ENCODE data around the gene IPO4. TPM values are rescaled to one million over a fixed set of nuclear protein-coding genes. Genes with fewer than 3 reads are reported as not detected.
A peak's percentile ranks its signal among the peaks of the same experiment; 100 is the strongest.

Gene IPO4
- total and polyA plus RNA-seq, 2 of the 13 experiments (the other 11 are each of a cell fraction or from before 2014, with no cell fraction given), result 39.0 to 179 TPM

DNA sequence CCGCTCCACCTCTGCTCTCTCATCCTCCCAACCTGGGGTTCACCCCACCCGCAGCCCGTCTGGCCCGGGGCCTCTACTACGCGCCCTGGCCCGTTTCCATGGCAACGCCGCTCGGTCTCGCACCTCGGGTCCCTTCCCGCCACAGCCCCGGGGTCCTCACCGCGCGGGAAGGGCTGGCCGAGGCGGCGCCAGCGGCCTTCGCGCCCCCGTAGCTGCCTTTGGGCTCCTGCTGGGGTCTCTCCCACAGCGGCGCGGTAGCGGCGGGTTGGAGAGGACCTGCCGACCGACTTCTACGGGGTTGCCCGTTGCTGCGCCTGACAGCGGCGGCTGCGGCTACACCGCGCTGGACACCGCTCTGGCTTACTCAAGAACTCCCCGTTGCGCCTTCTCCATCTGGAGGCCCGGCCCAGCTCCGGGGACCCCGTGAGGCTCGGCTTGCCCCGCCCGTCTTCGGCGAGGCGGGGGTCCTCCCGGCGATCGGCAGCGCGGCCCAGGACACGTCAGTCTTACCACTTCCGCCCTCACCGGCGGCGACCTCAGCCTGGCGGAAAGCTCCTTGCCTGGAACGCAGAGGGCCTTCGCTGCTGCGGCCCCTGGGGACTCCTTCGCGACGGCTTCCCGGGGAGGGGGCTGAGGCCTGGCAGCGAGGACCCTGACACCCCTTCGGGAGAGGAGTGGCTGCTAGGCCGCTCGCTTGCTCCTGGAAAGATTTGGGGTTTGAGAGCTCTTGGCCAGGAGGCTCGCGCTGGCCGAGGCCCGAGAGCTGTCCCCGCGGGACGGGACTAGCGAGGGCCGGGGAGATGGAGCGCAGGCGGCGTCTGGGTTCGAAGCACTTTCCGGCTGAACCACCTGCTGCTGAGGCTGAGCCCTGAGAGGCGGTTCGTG, 6.8 kb upstream of the IPO4 start, which contains the start of gene TM9SF1 (continued):
- TF ChIP-seq ESRRA (CRISPR knock-in tag; IDR thresholded peaks at IDR 0.05; ENCODE audit: low read depth), result peak; percentile 95
- TF ChIP-seq JDP2 (CRISPR knock-in tag; IDR thresholded peaks at IDR 0.05; ENCODE audit: borderline replicate concordance), result no peak
- TF ChIP-seq FOXO4 (CRISPR knock-in tag; conservative IDR thresholded peaks at IDR 0.05), result no peak; the same call in 1 of the 2 replicates
- TF ChIP-seq KDM3A (CRISPR knock-in tag; IDR thresholded peaks at IDR 0.05; ENCODE audit: low read depth), result peak; percentile 97
- TF ChIP-seq ZNF672 (CRISPR knock-in tag; IDR thresholded peaks at IDR 0.05), result no peak
- TF ChIP-seq, protein P1, sequence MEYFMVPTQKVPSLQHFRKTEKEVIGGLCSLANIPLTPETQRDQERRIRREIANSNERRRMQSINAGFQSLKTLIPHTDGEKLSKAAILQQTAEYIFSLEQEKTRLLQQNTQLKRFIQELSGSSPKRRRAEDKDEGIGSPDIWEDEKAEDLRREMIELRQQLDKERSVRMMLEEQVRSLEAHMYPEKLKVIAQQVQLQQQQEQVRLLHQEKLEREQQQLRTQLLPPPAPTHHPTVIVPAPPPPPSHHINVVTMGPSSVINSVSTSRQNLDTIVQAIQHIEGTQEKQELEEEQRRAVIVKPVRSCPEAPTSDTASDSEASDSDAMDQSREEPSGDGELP (IDR thresholded peaks at IDR 0.05; ENCODE audit: borderline replicate concordance, low read depth), result peak; percentile 66; the same call in 1 of the 2 replicates
- TF ChIP-seq PAX8 (CRISPR knock-in tag; IDR thresholded peaks at IDR 0.05; ENCODE audit: borderline replicate concordance), result peak; percentile 99
- no peak for TF ChIP-seq CENPX (CRISPR knock-in tag; IDR thresholded peaks at IDR 0.05)
- peak; percentile 67; the same call in 1 of the 2 replicates for TF ChIP-seq TFE3 (CRISPR knock-in tag; IDR thresholded peaks at IDR 0.05)
- 0 out of 2 replicates have a peak, but pooled peaks have one; percentile 42 for TF ChIP-seq RFX5 (IDR thresholded peaks at IDR 0.05; ENCODE audit: low read depth, low read length)
- TF ChIP-seq ARNT2 (CRISPR knock-in tag; IDR thresholded peaks at IDR 0.05; ENCODE audit: low read depth), result peak; percentile 99
- TF ChIP-seq, protein P2, sequence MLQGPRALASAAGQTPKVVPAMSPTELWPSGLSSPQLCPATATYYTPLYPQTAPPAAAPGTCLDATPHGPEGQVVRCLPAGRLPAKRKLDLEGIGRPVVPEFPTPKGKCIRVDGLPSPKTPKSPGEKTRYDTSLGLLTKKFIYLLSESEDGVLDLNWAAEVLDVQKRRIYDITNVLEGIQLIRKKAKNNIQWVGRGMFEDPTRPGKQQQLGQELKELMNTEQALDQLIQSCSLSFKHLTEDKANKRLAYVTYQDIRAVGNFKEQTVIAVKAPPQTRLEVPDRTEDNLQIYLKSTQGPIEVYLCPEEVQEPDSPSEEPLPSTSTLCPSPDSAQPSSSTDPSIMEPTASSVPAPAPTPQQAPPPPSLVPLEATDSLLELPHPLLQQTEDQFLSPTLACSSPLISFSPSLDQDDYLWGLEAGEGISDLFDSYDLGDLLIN (CRISPR knock-in tag; IDR thresholded peaks at IDR 0.05; ENCODE audit: borderline replicate concordance), result peak; percentile 82; the same call in 1 of the 2 replicates
- peak; percentile 99 for TF ChIP-seq ZFP41 (CRISPR knock-in tag; IDR thresholded peaks at IDR 0.05; ENCODE audit: borderline replicate concordance)
- TF ChIP-seq CEBPG (CRISPR knock-in tag; IDR thresholded peaks at IDR 0.05), result no peak
- peak; percentile 96 for TF ChIP-seq ISX (CRISPR knock-in tag; conservative IDR thresholded peaks at IDR 0.05)
- peak; percentile 96 for TF ChIP-seq RFX3 (CRISPR knock-in tag; IDR thresholded peaks at IDR 0.05)
- TF ChIP-seq HDAC1 (CRISPR knock-in tag; IDR thresholded peaks at IDR 0.05), result no peak
- TF ChIP-seq KAT7 (CRISPR knock-in tag; IDR thresholded peaks at IDR 0.05; ENCODE audit: borderline replicate concordance), result peak; percentile 97
- TF ChIP-seq NCOA2 (CRISPR knock-in tag; IDR thresholded peaks at IDR 0.05), result peak; percentile 74; the same call in 1 of the 2 replicates
- TF ChIP-seq ATF7 (IDR thresholded peaks at IDR 0.05), result no peak
- TF ChIP-seq ATF7 (CRISPR knock-in tag; IDR thresholded peaks at IDR 0.05), result peak; percentile 94
- peak; percentile 96 for TF ChIP-seq ZNF639 (CRISPR knock-in tag; conservative IDR thresholded peaks at IDR 0.05)

All from HepG2 (cell line).